AG04449 (cell line): ENCODE data around the gene APBA1.

Experiments used
- CTCF ChIA-PET: fragments of 350-600 bp; formaldehyde crosslinking; extraction: SDS; loops from one replicate; lab custom pipeline; 2021; ENCODE audit warnings: antibody characterized with exemption; lab: Yijun Ruan, JAX
- POLR2A ChIA-PET: fragments of 400-600, 350-600 bp; formaldehyde crosslinking; extraction: SDS; loops from one replicate; lab custom pipeline; 2020; ENCODE audit warnings: antibody characterized with exemption, inconsistent platforms; lab: Yijun Ruan, JAX
- DNase-seq: peaks from one replicate; pipeline ENCODE4 v3.0.0-alpha.2; 2010; ENCODE audit warnings: low read depth, low spot score
- H3K4me3 ChIP-seq: 2 replicates; pipeline ENCODE4 v1.5.1; 2011; ENCODE audit warnings: low read depth, mild to moderate bottlenecking, control low read depth, low read length
- TF ChIP-seq, protein P1 (sequence below): IDR thresholded peaks from one replicate; pipeline ENCODE4 v1.5.1; 2011; ENCODE audit warnings: mild to moderate bottlenecking, moderate library complexity, low read length, control low read depth, inconsistent platforms; ENCODE audit not compliant: insufficient read depth; ENCODE audit errors: missing control alignments

APBA1 gene

GRCh38 chr9:69395718-69396117 lies 276.5 kb downstream of the APBA1 start:
- ChIA-PET CTCF (interaction anchor here (0.9 to 1.6 kb wide), 2 partner anchors 17 to 151 kb away, joined by 3 to 4 read pairs; no protein-coding TSS in a partner anchor), POLR2A (no interaction called here)
- DNase-seq, result no peak
- TF ChIP-seq, protein P1, sequence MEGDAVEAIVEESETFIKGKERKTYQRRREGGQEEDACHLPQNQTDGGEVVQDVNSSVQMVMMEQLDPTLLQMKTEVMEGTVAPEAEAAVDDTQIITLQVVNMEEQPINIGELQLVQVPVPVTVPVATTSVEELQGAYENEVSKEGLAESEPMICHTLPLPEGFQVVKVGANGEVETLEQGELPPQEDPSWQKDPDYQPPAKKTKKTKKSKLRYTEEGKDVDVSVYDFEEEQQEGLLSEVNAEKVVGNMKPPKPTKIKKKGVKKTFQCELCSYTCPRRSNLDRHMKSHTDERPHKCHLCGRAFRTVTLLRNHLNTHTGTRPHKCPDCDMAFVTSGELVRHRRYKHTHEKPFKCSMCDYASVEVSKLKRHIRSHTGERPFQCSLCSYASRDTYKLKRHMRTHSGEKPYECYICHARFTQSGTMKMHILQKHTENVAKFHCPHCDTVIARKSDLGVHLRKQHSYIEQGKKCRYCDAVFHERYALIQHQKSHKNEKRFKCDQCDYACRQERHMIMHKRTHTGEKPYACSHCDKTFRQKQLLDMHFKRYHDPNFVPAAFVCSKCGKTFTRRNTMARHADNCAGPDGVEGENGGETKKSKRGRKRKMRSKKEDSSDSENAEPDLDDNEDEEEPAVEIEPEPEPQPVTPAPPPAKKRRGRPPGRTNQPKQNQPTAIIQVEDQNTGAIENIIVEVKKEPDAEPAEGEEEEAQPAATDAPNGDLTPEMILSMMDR, result no peak
- no peak overlapping the region for H3K4me3 ChIP-seq

- ChIA-PET POLR2A (no interaction called here), CTCF (interaction anchor here (1.4 kb wide), 1 partner anchor 29 kb away, joined by 4 read pairs; no protein-coding TSS in a partner anchor)
- TF ChIP-seq, protein P1, result no peak
- no peak for DNase-seq
- no peak overlapping the region for H3K4me3 ChIP-seq
Observed at GRCh38 chr9:69393425-69393824, 278.7 kb downstream of the APBA1 start.

DNA sequence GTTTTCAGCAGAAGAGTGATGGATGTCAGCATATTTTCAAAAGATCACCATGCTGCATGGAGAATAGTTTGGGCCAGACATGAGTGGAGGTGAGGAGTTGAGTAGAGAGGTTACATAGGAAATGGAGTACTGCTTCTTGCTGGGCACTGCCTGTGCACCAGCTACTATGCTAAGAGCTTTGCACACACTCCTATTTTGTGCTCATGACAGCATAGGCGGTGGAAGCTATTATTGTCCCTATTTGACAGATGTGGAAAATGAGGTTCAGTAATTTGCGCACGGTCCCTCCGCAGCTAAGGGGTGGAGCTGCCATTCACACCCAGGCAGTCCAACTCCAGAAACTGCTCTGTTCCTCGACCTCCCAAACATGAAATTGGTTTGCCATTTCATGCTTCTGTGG lies 279.3 kb downstream of the APBA1 start:
- TF ChIP-seq, protein P1, result no peak
- H3K4me3 ChIP-seq, result no peak overlapping the region
- ChIA-PET CTCF (interaction anchor here (1.4 kb wide), 1 partner anchor 29 kb away, joined by 4 read pairs; no protein-coding TSS in a partner anchor), POLR2A (no interaction called here)
- no peak for DNase-seq

GRCh38 chr9:69391946-69392345 lies 280.2 kb downstream of the APBA1 start:
- TF ChIP-seq, protein P1, result no peak
- CTCF ChIA-PET, result interaction anchor here (0.9 kb wide), 1 partner anchor 10 kb away, joined by 3 read pairs; no protein-coding TSS in a partner anchor
- no peak overlapping the region for H3K4me3 ChIP-seq
- DNase-seq, result no peak
- POLR2A ChIA-PET, result no interaction called here

DNA sequence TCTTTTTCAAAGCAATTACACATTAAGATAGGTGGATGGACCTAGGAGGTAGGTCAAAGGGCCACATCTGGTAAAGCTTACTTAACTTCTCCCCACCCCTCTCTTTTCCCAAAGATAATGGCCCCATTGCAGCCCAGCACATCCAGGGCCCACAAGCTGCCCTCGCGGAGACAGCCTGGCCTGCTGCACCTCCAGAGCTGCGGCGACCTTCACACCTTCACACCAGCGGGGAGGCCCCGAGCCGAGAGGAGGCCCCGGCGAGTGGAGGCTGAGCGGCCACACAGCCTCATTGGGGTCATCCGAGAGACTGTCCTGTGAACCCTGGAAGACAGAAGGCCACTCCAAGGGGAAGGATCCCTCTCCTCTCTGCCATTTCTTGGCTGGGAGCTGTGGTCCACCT lies 280.7 kb downstream of the APBA1 start:
- ChIA-PET POLR2A (no interaction called here), CTCF (interaction anchor here (0.9 kb wide), 1 partner anchor 10 kb away, joined by 3 read pairs; no protein-coding TSS in a partner anchor)
- DNase-seq, result no peak
- no peak overlapping the region for H3K4me3 ChIP-seq
- TF ChIP-seq, protein P1, result no peak

GRCh38 chr9:69389437-69389995 lies 282.7 kb downstream of the APBA1 start:
- POLR2A ChIA-PET, result no interaction called here
- CTCF ChIA-PET, result no interaction called here
- no peak for DNase-seq
- TF ChIP-seq, protein P1, result no peak
- no peak overlapping the region for H3K4me3 ChIP-seq
